Testis (tissue), 3 donors: ENCODE measurements around the gene POLH. TPM values are rescaled to one million over a fixed set of nuclear protein-coding genes. Genes with fewer than 3 reads are reported as not detected.

Source experiments
- DNase-seq: peaks from one replicate; pipeline ENCODE4 v3.0.0-alpha.2; 2019
- H3K27ac ChIP-seq, 2 donors: fragments of 200-600 bp; sonication (generic); one replicate each; pipeline ENCODE4 v1.5.1; 2019
- H3K27me3 ChIP-seq: fragments of 200-600 bp; sonication (generic); one replicate; pipeline ENCODE4 v1.5.1; 2019
- H3K36me3 ChIP-seq: fragments of 200-600 bp; sonication (generic); one replicate; pipeline ENCODE4 v1.5.1; 2017; ENCODE audit warnings: low read depth; ENCODE audit errors: missing control alignments
- H3K4me1 ChIP-seq: fragments of 200-600 bp; sonication (generic); one replicate; pipeline ENCODE4 v1.5.1; 2019
- H3K4me3 ChIP-seq, 2 donors: fragments of 200-600 bp; sonication (generic); one replicate each; pipeline ENCODE4 v1.5.1; 2017 to 2019
- H3K9me3 ChIP-seq: fragments of 200-600 bp; sonication (generic); one replicate; pipeline ENCODE4 v1.5.1; 2017
- POLR2A ChIP-seq: fragments of 450-650 bp; IDR thresholded peaks from one replicate; pipeline ENCODE4 v1.6.1; 2017; ENCODE audit warnings: antibody characterized with exemption, mild to moderate bottlenecking, moderate library complexity
- WGBS, 2 donors: methylation state at CpG; one replicate each; pipeline ENCODE4 v1.1.5; 2018; 5-methylcytosine and 5-hydroxymethylcytosine counted together
- intact Hi-C: fragments of 100-400 bp; cut with DNase I; formaldehyde crosslinking; loops from one replicate; pipeline ENCODE4 v1.15.1; 2023; ENCODE audit warnings: low total_unique reads
- polyA plus RNA-seq: library from polyadenylated mRNA; stranded (reverse); fragments of 350-450 nt; fragmentation: Illumina TruSeq; extraction: RNeasy Lipid Tissue Mini Kit (QIAGEN cat#74804); gene quantifications from one replicate; pipeline ENCODE4 v1.2.3, GENCODE V29; 2014; ENCODE audit warnings: low read depth, low replicate concordance; ENCODE audit not compliant: insufficient read depth
- total RNA-seq, 2 donors: library from RNA; depleted of rRNA; stranded (reverse); fragments of >200 nt; gene quantifications; one replicate each; pipeline ENCODE4 v1.2.3, GENCODE V29; 2016
- TF ChIP-seq, protein P1 (sequence below), 3 experiments: fragments of 450-650 bp in 2 of 3; fragments of 200-600 bp in 1 of 3; sonication (generic) in 1 of 3; IDR thresholded peaks; one replicate each; pipeline ENCODE4 v1.5.1; 2016 to 2019; ENCODE audit warnings: antibody characterized with exemption in 3 of 3, mild to moderate bottlenecking in 2 of 3, moderate library complexity in 1 of 3

POLH gene
- total and polyA plus RNA-seq, 3 donors from 2014 or later: 11.7 to 29.5 (median 18.3) TPM

DNA sequence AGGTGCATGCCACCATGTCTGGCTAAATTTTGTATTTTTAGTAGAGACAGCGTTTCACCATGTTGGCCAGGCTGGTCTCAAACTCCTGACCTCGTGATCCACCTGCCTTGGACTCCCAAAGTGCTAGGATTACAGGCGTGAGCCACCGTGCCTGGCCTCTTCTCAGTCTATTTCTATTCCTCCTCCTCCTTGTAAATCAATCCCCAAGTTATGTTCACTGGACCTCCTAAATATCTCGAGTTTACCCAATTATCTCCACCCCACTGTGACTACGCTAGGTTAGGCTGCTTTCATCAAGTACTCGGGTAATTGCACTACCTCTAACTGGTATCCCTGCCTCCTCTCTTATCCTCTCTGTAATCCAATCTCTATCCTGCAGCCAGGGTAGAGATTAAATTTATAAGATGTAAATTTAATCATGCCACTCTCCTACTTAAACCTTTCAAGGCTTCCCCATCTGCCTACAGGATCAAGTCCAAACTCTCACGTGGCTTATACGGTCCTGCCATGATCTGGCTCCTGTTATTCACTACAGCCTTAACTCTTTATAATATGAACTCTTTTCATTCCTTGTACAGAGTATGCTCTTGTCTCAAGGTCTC is 58.8 kb downstream of the POLH start:
- no peak overlapping the region for H3K27ac ChIP-seq
- WGBS, 2 donors: 60 to 66% methylated on average over 9 of the region's 9 CpGs
- DNase-seq: no peak
- TF ChIP-seq POLR2A: no peak
- TF ChIP-seq, protein P1, sequence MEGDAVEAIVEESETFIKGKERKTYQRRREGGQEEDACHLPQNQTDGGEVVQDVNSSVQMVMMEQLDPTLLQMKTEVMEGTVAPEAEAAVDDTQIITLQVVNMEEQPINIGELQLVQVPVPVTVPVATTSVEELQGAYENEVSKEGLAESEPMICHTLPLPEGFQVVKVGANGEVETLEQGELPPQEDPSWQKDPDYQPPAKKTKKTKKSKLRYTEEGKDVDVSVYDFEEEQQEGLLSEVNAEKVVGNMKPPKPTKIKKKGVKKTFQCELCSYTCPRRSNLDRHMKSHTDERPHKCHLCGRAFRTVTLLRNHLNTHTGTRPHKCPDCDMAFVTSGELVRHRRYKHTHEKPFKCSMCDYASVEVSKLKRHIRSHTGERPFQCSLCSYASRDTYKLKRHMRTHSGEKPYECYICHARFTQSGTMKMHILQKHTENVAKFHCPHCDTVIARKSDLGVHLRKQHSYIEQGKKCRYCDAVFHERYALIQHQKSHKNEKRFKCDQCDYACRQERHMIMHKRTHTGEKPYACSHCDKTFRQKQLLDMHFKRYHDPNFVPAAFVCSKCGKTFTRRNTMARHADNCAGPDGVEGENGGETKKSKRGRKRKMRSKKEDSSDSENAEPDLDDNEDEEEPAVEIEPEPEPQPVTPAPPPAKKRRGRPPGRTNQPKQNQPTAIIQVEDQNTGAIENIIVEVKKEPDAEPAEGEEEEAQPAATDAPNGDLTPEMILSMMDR (IDR thresholded peaks at IDR 0.05): no peak
- no peaks in the 10 kb centered on the region for H3K27me3 ChIP-seq
- H3K9me3 ChIP-seq: no peaks in the 10 kb centered on the region
- no peaks in the 10 kb centered on the region for H3K36me3 ChIP-seq
- H3K4me3 ChIP-seq: no peak overlapping the region
- H3K4me1 ChIP-seq: peaks cover 18% of the 10 kb centered on the region
- intact Hi-C loops: no loop called here

DNA sequence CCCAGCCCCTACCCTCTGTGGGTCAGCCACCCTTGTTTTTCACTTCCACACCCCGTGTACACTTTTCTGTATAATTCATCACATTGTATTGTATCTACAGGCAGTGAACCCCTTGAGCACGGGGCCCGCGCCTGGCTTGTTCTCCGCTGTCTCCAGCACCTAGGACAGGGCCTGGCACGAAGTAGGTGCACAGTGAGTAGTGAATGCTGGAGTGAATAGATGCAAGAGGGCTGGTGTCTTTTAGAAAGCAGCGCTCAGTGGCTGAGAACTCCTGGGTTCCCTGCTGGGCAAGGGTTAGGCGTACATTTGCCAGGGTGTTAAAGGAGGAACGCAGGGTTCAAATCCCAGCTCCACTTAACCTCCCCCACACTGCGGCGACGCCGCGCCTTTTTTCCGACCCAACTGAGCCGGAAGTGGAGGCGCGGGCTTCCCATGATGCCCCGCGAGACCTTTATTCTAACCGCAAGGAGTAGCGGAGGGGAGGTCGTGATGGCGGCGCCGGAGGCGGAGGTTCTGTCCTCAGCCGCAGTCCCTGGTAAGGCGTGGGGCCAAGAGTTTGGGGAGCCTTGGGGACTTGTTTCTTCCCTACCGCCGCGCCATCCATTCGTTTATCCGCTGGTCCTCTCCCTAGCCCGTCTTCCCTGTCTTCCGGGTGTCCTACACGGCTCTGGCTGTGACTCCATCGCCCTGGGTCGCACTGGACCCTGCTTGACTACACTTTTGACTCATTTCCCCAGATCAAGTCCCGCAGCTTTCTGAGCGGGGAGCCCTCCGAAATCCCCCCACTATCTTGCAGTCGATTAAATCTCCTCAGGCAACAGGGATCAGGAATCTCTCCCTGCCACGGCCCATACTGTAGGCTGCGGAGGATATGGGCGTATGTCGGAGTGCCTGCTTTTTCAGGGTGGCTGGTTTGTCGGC is 59.7 kb downstream of the POLH start, which contains the start of gene MAD2L1BP:
Gene MAD2L1BP (plus strand): TSS at position 454 of the 921 bp plus-strand sequence. CDS start 36 bp downstream, at position 490.
- no peaks in the 10 kb centered on the region for H3K27me3 ChIP-seq
- peak; percentile 92 for DNase-seq
- no peaks in the 10 kb centered on the region for H3K9me3 ChIP-seq
- H3K4me1 ChIP-seq: peaks cover 14% of the 10 kb centered on the region
- H3K36me3 ChIP-seq: no peaks in the 10 kb centered on the region
- peak; percentile 10 for TF ChIP-seq POLR2A
- TF ChIP-seq, protein P1 (IDR thresholded peaks at IDR 0.05): no peak
- peak within 1 kb of the TSS; percentile 82 to 84 for H3K4me3 ChIP-seq
- WGBS, 2 donors: 3 to 4% methylated on average over 34 to 48 of the region's 48 CpGs
- intact Hi-C loops: no loop called here
- H3K27ac ChIP-seq: peak within 1 kb of the TSS; percentile 31 to 80

DNA sequence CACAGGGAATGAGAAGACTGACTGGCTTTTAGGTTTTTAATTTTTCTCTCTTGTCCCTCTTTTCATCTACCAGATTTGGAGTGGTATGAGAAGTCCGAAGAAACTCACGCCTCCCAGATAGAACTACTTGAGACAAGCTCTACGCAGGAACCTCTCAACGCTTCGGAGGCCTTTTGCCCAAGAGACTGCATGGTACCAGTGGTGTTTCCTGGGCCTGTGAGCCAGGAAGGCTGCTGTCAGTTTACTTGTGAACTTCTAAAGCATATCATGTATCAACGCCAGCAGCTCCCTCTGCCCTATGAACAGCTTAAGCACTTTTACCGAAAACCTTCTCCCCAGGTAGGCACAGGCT is 60.3 kb downstream of the POLH start:
- no peak for TF ChIP-seq POLR2A
- TF ChIP-seq, protein P1 (IDR thresholded peaks at IDR 0.05): no peak

DNA sequence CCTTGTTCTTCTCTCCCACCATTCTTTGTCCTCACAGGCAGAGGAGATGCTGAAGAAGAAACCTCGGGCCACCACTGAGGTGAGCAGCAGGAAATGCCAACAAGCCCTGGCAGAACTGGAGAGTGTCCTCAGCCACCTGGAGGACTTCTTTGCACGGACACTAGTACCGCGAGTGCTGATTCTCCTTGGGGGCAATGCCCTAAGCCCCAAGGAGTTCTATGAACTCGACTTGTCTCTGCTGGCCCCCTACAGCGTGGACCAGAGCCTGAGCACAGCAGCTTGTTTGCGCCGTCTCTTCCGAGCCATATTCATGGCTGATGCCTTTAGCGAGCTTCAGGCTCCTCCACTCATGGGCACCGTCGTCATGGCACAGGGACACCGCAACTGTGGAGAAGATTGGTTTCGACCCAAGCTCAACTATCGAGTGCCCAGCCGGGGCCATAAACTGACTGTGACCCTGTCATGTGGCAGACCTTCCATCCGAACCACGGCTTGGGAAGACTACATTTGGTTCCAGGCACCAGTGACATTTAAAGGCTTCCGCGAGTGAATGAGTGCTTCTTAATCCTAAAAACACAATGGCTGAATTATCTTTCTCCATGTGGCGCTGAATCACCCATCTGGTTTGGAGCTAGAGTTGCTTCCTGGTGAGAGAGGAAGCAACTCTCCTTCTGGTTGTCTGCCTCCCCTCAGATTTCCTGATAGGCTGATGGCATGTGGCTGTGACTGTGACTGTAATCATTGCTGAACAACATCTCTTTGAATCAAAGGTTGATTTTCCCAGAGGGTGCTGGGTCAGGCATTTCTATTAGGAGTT is 64.2 kb downstream of the POLH start:
- Histone ChIP-seq H3K4me1 (peaks cover 12% of the 10 kb centered on the region), H3K36me3 (no peaks in the 10 kb centered on the region)
- 91 to 94% methylated on average over 21 of the region's 21 CpGs for WGBS, 2 donors

More for the DNA sequence above, 60.3 kb downstream of the POLH start:
- WGBS, 2 donors: 14 to 16% methylated on average over 7 of the region's 7 CpGs
- Histone ChIP-seq H3K9me3 (no peaks in the 10 kb centered on the region), H3K4me3 (peak overlapping the region; percentile 82 to 84), H3K36me3 (no peaks in the 10 kb centered on the region), H3K4me1 (peaks cover 14% of the 10 kb centered on the region), H3K27ac (peak overlapping the region; percentile 31 to 80), H3K27me3 (no peaks in the 10 kb centered on the region)
- intact Hi-C loops: no loop called here
- no peak for DNase-seq

More for the DNA sequence above, 64.2 kb downstream of the POLH start:
- TF ChIP-seq, protein P1 (IDR thresholded peaks at IDR 0.05): no peak
- TF ChIP-seq POLR2A: no peak
- H3K9me3 ChIP-seq: no peaks in the 10 kb centered on the region
- no peak for DNase-seq
- H3K4me3 ChIP-seq: no peak overlapping the region
- intact Hi-C loops: no loop called here
- H3K27ac ChIP-seq: no peak overlapping the region
- H3K27me3 ChIP-seq: no peaks in the 10 kb centered on the region
